ELR (cell line): Measurements from ENCODE around the gene ZNF346.

ENCODE experiments used
- DNase-seq: peaks from one replicate; pipeline ENCODE4 v3.0.0-alpha.2; 2015; ENCODE audit warnings: low read depth

ZNF346 gene

DNA sequence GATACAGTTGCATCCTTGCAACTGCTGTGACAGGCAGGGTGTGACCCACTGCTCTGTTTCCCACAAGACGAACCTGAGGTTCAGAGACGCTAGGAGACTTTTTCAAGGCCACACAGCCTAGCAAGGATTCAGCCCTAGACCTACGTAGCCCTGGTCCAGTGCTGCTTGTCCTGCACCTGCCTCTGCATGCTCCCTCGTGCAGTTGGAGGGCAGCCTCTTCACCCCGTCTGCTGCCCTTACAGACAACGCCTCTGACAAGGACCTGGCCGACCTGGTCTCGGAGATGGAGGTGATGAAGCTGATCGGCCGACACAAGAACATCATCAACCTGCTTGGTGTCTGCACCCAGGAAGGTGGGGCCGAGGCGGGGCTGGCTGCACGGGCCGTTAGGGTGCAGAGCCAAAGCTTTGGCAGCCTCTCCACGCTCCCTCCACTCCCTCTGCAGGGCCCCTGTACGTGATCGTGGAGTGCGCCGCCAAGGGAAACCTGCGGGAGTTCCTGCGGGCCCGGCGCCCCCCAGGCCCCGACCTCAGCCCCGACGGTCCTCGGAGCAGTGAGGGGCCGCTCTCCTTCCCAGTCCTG lies 72.7 kb downstream of the ZNF346 start:
- no peak for DNase-seq

DNA sequence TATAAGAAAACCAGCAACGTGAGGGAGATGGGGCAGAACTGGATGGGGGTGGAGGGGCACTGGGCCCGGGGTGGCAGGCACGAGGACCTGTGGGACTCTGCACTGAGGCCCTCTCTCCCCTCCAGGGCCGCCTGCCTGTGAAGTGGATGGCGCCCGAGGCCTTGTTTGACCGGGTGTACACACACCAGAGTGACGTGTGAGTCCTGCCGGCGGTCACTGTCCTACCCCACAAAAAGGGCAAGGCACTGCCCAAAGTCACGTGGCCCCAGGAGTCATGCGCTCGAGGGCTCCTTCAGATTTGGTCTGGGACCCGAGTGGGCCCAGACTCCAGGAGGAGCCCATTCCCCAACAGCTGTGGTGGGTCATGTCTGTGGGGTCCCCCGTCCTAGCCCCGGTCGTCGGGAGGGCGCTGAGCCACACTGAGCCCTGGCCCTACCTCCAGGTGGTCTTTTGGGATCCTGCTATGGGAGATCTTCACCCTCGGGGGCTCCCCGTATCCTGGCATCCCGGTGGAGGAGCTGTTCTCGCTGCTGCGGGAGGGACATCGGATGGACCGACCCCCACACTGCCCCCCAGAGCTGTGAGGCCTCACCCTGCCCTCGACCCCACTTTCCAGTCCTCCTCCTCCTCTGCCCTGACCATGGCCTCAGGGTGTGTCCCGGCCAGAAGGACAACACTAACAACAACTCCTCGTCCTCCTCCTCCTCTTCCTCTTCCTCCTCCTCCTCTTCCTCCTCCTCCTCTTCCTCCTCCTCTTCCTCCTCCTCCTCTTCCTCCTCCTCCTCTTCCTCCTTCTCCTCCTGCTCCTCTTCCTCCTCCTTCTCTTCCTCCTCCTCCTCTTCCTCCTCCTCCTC lies 73.9 kb downstream of the ZNF346 start:
- DNase-seq, result no peak

DNA sequence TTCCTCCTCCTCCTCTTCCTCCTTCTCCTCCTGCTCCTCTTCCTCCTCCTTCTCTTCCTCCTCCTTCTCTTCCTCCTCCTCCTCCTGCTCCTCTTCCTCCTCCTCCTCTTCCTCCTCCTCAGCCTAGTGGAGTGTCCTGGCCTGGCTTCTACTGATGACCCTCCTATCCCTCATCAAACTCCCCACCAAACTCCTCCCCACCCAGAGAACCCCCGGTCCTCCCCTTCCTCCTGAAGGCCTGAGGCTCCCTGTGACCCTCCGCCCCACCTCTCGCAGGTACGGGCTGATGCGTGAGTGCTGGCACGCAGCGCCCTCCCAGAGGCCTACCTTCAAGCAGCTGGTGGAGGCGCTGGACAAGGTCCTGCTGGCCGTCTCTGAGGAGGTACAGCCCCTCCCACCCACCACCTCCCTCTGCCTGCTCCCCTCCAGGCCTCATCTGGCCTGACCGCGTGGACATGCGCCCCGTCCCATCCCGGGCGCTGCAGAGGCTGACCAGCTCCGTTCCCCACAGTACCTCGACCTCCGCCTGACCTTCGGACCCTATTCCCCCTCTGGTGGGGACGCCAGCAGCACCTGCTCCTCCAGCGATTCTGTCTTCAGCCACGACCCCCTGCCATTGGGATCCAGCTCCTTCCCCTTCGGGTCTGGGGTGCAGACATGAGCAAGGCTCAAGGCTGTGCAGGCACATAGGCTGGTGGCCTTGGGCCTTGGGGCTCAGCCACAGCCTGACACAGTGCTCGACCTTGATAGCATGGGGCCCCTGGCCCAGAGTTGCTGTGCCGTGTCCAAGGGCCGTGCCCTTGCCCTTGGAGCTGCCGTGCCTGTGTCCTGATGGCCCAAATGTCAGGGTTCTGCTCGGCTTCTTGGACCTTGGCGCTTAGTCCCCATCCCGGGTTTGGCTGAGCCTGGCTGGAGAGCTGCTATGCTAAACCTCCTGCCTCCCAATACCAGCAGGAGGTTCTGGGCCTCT lies 74.8 kb downstream of the ZNF346 start:
- DNase-seq, result no peak

GRCh38 chr5:177098120-177098469 lies 75.6 kb downstream of the ZNF346 start:
- DNase-seq, result no peak

DNA sequence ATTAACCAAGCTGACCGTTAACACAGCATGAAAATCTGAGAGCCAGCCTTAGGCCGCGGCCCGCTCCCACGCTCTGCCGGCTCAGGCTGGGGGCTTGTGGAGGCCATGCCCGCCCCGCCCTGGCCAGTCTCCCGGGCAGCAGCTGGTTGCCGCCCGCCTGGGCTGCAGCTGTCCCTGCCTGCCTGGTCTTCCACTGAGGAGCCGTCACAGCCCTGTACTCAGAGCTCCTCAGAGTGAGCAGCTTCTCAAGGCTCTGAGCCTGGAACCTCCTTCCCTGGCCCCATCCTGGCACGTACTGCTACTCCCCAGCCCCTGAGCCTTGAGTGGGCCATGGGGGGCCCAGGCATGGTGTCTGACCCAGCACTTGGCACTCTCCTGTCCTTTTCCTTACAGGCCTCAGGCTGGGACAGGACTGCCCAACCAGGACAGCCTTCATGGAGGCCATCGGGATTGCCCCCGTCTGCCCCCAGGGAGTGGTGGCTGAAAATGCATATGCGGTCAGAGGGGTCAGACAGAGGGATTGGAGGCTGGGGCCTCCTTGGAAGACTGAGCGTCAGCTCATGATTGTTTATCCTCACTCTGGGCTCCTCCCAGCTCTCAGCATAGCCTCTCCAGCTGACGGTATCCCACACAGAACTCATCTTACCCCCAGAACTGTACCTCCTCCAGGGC lies 76.1 kb downstream of the ZNF346 start:
- no peak for DNase-seq

- no peak for DNase-seq
These were observed 77.1 kb downstream of the ZNF346 start for GRCh38 chr5:177099422-177100093.

DNA sequence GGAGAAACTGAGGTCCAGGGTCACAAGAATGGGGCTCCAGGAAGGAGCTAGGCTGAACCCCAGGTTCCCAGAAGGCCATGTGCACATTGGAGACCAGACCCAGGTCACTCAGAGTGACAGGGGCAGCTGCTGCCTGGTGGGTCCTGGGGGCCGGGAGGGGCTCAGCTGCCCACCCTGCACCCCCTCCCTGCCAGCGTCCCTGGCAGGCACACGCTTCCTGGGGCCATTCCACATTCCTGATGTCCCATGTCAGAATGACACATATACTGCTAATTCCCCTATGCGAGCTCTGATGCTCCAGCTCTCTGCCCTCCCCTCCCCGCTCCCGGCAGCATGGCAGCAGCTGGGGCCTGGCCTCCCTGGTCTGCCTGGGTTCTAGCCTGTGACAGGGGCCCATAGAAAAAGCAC lies 78.2 kb downstream of the ZNF346 start:
- peak; percentile 67 for DNase-seq

- DNase-seq, result no peak
These were observed 81.2 kb downstream of the ZNF346 start for GRCh38 chr5:177103523-177104253.

DNA sequence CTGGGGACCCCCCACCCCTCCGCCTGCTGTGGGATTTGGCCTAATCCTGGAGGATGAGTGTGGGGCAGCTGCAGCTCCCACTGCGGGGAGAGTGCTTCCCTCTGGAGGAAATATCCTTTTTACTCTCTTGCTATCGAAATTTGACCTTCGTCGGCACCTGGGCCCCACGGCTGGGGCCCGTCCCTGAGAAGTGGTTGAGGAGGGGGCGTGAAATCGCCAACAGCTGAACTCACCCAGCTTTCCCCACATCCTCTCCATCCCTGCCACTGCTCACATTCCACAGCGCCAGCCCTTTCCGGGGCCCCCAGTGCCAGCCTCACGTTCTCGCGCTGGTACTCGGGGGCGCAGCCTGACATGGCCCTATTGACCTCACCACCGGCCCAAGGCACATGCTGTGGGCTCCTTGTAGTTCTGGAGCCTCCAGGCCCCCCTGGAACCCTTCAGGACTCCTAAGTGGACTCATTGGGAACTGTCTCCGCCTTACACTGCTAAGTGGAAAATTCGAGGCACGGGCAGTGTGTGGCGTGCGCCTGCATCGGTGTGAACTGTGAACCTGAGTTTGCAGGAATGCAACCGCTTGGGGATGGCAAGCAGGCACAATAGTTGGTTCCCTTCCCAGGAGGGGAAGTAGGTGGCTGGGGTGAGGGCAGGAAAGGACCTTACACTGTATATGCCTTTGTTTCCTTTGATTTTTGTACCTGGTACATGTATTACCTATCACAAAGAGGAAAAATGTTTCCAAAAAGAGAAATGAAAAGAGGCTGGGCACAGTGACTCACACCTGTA lies 83.4 kb downstream of the ZNF346 start:
- DNase-seq, result no peak

GRCh38 chr5:177107159-177107558 lies 84.7 kb downstream of the ZNF346 start:
- DNase-seq, result no peak

DNA sequence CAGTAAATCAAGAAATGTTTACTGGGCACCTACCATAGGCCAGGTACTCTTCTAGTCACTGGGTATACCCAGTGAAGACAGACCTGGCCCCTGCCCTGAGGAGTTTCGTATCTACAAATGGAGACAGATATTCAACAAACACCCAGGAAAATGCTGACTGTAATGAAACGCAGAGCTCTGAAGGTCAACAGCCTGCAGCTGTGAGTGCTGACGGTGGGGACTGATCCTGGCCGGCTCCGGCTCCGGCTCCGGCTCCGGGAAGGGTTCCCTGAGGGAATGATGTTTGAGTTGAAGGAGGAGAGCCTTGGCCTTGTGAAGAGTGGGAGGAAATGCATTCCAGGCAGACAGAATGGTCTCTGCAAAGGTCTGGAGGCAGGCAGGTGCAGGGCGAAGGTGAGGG lies 87.3 kb downstream of the ZNF346 start:
- no peak for DNase-seq

- peak; percentile 67 for DNase-seq
These were observed 89.4 kb downstream of the ZNF346 start for GRCh38 chr5:177111720-177112394.

GRCh38 chr5:177112589-177113220 lies 90.2 kb downstream of the ZNF346 start:
- no peak for DNase-seq

DNA sequence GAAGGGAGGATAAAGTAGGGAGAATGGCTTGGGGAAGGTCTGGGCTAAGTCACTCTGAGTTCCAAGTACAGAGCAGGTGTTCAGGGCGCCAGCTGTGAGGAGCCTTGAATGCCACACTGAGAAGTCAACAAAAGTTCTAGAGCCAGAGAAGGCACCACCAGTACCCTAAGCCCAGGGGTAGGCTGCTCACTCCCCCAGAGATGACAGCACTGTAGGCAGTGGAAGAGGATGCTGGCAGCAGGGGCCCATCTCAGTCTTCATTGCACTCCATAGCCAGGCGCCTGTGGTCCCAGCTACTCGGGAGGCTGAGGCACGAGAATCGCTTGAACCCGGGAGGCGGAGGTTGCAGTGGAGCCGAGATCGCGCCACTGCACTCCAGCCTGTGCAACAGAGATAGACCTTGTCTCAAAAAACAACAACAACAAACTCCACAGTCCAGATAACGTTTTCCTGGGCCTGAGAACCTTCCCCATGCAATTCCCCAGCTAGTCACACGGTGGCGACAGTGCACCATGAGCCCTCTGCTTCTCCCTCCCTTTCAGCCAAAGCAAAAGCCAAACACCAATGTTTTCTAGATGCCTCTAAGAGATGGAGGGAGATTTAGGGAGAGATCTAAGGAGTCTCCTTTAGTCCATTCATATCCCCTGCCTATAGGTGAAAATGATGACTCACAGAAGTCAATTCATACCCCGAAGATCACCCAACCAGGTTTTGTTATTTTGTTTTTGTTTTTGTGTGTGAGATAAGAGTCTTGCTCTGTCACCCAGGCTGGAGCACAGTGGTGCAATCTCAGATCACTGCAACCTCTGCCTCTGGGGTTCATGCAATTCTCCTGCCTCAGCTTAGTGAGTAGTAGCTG lies 91.3 kb downstream of the ZNF346 start:
- DNase-seq, result peak; percentile 80

GRCh38 chr5:177116631-177117373 lies 94.3 kb downstream of the ZNF346 start:
- no peak for DNase-seq

DNA sequence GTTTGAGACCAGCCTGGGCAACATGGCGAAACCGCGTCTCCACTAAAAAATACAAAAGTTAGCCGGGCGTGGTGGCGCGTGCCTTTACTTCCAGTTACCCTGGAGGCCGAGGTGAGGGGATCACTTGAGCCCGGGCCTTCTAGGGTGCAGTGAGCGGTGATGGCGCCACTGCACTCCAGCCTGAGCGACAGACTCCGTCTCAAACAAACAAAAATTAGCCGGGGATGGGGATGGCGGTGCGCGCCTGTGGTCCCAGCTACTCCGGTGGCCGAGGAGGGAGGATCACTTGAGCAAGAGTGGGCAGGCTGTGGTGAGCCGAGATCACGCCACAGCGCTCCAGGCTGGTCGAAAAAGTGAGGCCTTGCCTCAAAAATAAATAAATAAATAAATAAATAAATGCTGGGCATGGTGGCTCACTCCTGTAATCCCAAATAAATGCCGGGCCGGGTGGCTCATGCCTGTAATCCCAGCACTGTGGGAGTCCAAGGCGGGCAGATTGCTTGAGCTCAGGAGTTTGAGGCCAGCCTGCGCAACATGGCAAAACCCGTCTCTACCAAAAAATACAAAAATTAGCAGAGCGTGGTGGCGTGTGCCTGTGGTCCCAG lies 95.0 kb downstream of the ZNF346 start:
- no peak for DNase-seq

GRCh38 chr5:177122566-177122965 lies 100.1 kb downstream of the ZNF346 start:
- DNase-seq, result no peak
